HEK293 (cell line): ENCODE measurements around the gene HOXA4.
A peak's percentile ranks its signal among the peaks of the same experiment; 100 is the strongest.

Source experiments
- ATF2 ChIP-seq: fragments of 450-650 bp; formaldehyde crosslinking; IDR thresholded peaks from 2 replicates; pipeline ENCODE4 v1.5.1; 2016; ENCODE audit warnings: missing biosample characterization, missing genetic modification characterization, low read depth
- BCL11B ChIP-seq: fragments of 450-650 bp; formaldehyde crosslinking; IDR thresholded peaks from 2 replicates; pipeline ENCODE4 v1.5.1; 2016; ENCODE audit warnings: low read depth, missing biosample characterization, missing genetic modification characterization
- BCL6B ChIP-seq: fragments of 450-650 bp; formaldehyde crosslinking; IDR thresholded peaks from 2 replicates; pipeline ENCODE4 v1.5.1; 2017; ENCODE audit warnings: missing biosample characterization, missing genetic modification characterization
- IKZF3 ChIP-seq: fragments of 450-650 bp; IDR thresholded peaks from 2 replicates; pipeline ENCODE4 v1.5.0; 2018; ENCODE audit warnings: missing biosample characterization, mild to moderate bottlenecking, missing genetic modification characterization, moderate library complexity
- INSM2 ChIP-seq: fragments of 450-650 bp; formaldehyde crosslinking; IDR thresholded peaks from 2 replicates; pipeline ENCODE4 v1.5.1; 2016; ENCODE audit warnings: missing biosample characterization, missing genetic modification characterization
- KLF16 ChIP-seq: fragments of 450-650 bp; formaldehyde crosslinking; IDR thresholded peaks from 2 replicates; pipeline ENCODE4 v1.5.1; 2017; ENCODE audit warnings: missing biosample characterization, missing genetic modification characterization
- KLF8 ChIP-seq: fragments of 450-650 bp; formaldehyde crosslinking; IDR thresholded peaks from 2 replicates; pipeline ENCODE4 v1.5.1; 2016; ENCODE audit warnings: missing biosample characterization, missing genetic modification characterization
- OSR2 ChIP-seq: fragments of 450-650 bp; formaldehyde crosslinking; IDR thresholded peaks from 2 replicates; pipeline ENCODE4 v1.5.1; 2016; ENCODE audit warnings: missing biosample characterization, missing genetic modification characterization
- RBAK ChIP-seq: fragments of 450-650 bp; formaldehyde crosslinking; IDR thresholded peaks from 2 replicates; pipeline ENCODE4 v1.5.1; 2016; ENCODE audit warnings: missing biosample characterization, missing genetic modification characterization
- ZBTB20 ChIP-seq: fragments of 450-650 bp; formaldehyde crosslinking; IDR thresholded peaks from 2 replicates; pipeline ENCODE4 v1.5.1; 2016; ENCODE audit warnings: missing biosample characterization, missing genetic modification characterization
- ZBTB48 ChIP-seq: fragments of 450-650 bp; formaldehyde crosslinking; IDR thresholded peaks from 2 replicates; pipeline ENCODE4 v1.5.1; 2016; ENCODE audit warnings: missing biosample characterization, missing genetic modification characterization
- ZBTB8A ChIP-seq: fragments of 450-650 bp; formaldehyde crosslinking; IDR thresholded peaks from 2 replicates; pipeline ENCODE4 v1.5.1; 2016; ENCODE audit warnings: missing biosample characterization, missing genetic modification characterization
- ZEB2 ChIP-seq: fragments of 450-650 bp; formaldehyde crosslinking; IDR thresholded peaks from 2 replicates; pipeline ENCODE4 v1.5.1; 2016; ENCODE audit warnings: missing biosample characterization, missing genetic modification characterization
- ZFHX2 ChIP-seq: fragments of 450-650 bp; formaldehyde crosslinking; conservative IDR thresholded peaks from 2 replicates; pipeline ENCODE4 v1.5.1; 2016; ENCODE audit warnings: missing biosample characterization, missing genetic modification characterization
- ZNF138 ChIP-seq: fragments of 450-650 bp; formaldehyde crosslinking; IDR thresholded peaks from 2 replicates; pipeline ENCODE4 v1.5.1; 2016; ENCODE audit warnings: missing biosample characterization, missing genetic modification characterization, borderline replicate concordance
- ZNF174 ChIP-seq: fragments of 450-650 bp; formaldehyde crosslinking; IDR thresholded peaks from 2 replicates; pipeline ENCODE4 v1.5.0; 2017; ENCODE audit warnings: missing biosample characterization, mild to moderate bottlenecking, missing genetic modification characterization
- ZNF19 ChIP-seq: fragments of 450-650 bp; formaldehyde crosslinking; IDR thresholded peaks from 2 replicates; pipeline ENCODE4; 2016; ENCODE audit warnings: missing biosample characterization, missing genetic modification characterization, low read depth
- ZNF221 ChIP-seq: fragments of 450-650 bp; formaldehyde crosslinking; IDR thresholded peaks from 2 replicates; pipeline ENCODE4 v1.5.1; 2017; ENCODE audit warnings: missing biosample characterization, missing genetic modification characterization, borderline replicate concordance
- ZNF280C ChIP-seq: fragments of 450-650 bp; formaldehyde crosslinking; IDR thresholded peaks from 2 replicates; pipeline ENCODE4 v1.5.1; 2016; ENCODE audit warnings: missing biosample characterization, missing genetic modification characterization
- ZNF335 ChIP-seq: fragments of 450-650 bp; formaldehyde crosslinking; conservative IDR thresholded peaks from 2 replicates; pipeline ENCODE4 v1.5.1; 2016; ENCODE audit warnings: missing biosample characterization, missing genetic modification characterization
- ZNF341 ChIP-seq: fragments of 450-650 bp; formaldehyde crosslinking; IDR thresholded peaks from 2 replicates; pipeline ENCODE4; 2016; ENCODE audit warnings: low read depth, missing biosample characterization, missing genetic modification characterization
- ZNF394 ChIP-seq: fragments of 450-650 bp; formaldehyde crosslinking; IDR thresholded peaks from 2 replicates; pipeline ENCODE4 v1.5.1; 2016; ENCODE audit warnings: missing biosample characterization, missing genetic modification characterization, mild to moderate bottlenecking, moderate library complexity, borderline replicate concordance
- ZNF426 ChIP-seq: fragments of 450-650 bp; formaldehyde crosslinking; IDR thresholded peaks from 2 replicates; pipeline ENCODE4 v1.5.1; 2017; ENCODE audit warnings: missing biosample characterization, missing genetic modification characterization, mild to moderate bottlenecking, inconsistent platforms, moderate library complexity
- ZNF48 ChIP-seq: fragments of 450-650 bp; formaldehyde crosslinking; IDR thresholded peaks from 2 replicates; pipeline ENCODE4 v1.5.1; 2016; ENCODE audit warnings: missing biosample characterization, missing genetic modification characterization
- ZNF501 ChIP-seq: fragments of 450-650 bp; formaldehyde crosslinking; IDR thresholded peaks from 2 replicates; pipeline ENCODE4 v1.5.1; 2016; ENCODE audit warnings: missing biosample characterization, missing genetic modification characterization
- ZNF510 ChIP-seq: fragments of 450-650 bp; formaldehyde crosslinking; IDR thresholded peaks from 2 replicates; pipeline ENCODE4 v1.5.1; 2018; ENCODE audit warnings: mild to moderate bottlenecking, missing genetic modification characterization, missing biosample characterization; ENCODE audit not compliant: insufficient replicate concordance
- ZNF514 ChIP-seq: fragments of 450-650 bp; formaldehyde crosslinking; IDR thresholded peaks from 2 replicates; pipeline ENCODE4 v1.5.1; 2016; ENCODE audit warnings: missing biosample characterization, missing genetic modification characterization
- ZNF518A ChIP-seq: fragments of 450-650 bp; formaldehyde crosslinking; conservative IDR thresholded peaks from 2 replicates; pipeline ENCODE4 v1.5.1; 2016; ENCODE audit warnings: low read depth, missing biosample characterization, missing genetic modification characterization

Gene HOXA4

GRCh38 chr7:27173956-27174873 lies 43.7 kb upstream of the HOXA4 start, which contains the start of gene HOXA10 (continued):
- TF ChIP-seq BCL11B (tag by site-specific recombination) (peak; percentile 46; the same call in 1 of the 2 replicates), ZNF426 (no peak), BCL6B (tag by site-specific recombination) (no peak), ZNF394 (tag by site-specific recombination) (peak; percentile 19; the same call in 1 of the 2 replicates), ATF2 (no peak), ZNF138 (tag by site-specific recombination) (no peak), ZNF221 (tag by site-specific recombination) (no peak), ZBTB8A (tag by site-specific recombination) (peak; percentile 95), ZNF280C (tag by site-specific recombination) (no peak), ZFHX2 (tag by site-specific recombination) (peak; percentile 88), ZEB2 (tag by site-specific recombination) (peak; percentile 69), INSM2 (no peak), ZNF174 (no peak), KLF16 (tag by site-specific recombination) (no peak), IKZF3 (tag by site-specific recombination) (no peak), ZNF510 (tag by site-specific recombination) (no peak), ZNF501 (tag by site-specific recombination) (peak; percentile 25; the same call in 1 of the 2 replicates), OSR2 (peak; percentile 19; the same call in 1 of the 2 replicates), RBAK (tag by site-specific recombination) (no peak), ZNF514 (tag by site-specific recombination) (no peak), KLF8 (tag by site-specific recombination) (peak; percentile 66; the same call in 1 of the 2 replicates), ZNF48 (tag by site-specific recombination) (no peak), ZBTB48 (tag by site-specific recombination) (peak; percentile 63; the same call in 1 of the 2 replicates), ZBTB20 (peak; percentile 82), ZNF335 (tag by site-specific recombination) (peak; percentile 81), ZNF518A (no peak), ZNF341 (peak; percentile 52), ZNF19 (tag by site-specific recombination) (no peak)
